NCI-H446 treated with DMSO at 0.1 percent for 48 hours (cell line): Measurements from ENCODE around the gene PHF24.
"Not testable (repeated sequence)": the region's sequence is repeated elsewhere in the genome, so short reads cannot be mapped to it uniquely, and the experiment has no call there.

Experiments used
- DNase-seq: peaks from one replicate; lab custom pipeline; 2025; lab: John Stamatoyannopoulos, UW

PHF24 gene

DNA sequence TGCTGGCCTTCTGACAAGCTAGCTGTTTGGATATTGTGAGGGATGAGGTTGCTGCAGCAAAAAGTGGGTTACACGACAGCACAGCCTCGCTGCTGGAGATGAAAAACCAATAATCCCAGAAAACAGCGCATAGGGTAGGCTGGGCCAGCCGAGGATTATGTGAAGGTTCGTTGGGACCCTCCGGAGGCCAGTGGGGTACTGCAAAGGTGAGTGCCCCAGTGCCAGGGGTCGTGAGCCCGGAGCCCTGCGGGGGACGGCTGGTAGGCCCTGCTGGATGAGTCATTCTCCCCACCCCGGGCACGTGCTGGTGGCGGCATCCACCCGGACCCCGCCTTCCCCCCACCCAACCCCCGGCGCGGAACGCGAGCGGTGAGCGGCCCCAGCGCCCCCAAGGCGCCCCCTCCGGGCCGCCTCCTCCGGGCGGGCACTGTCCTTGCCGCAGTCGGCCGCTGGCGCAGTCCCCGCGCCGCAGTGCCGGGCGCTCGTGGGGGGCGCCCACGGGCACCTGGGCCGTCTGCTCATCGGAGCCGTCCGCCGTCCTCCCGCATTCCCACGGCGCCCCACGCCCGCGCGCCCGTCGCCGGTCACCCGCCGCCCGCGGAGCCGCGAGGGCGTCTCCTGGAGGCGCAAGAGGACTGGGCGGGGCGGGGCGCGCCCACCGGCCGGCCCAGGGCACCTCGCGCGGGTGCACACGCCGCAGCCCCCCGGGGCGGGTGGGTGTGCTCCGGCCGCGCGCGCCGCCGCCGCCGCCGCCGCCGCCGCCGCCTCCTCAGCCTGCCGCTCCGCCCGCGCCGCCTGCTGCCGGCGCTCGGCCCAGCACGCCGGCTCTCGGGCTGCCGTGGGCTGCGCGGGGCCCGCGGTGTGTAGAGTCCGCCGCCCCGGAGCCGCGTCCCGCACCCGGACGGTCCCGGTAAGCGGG is at the start of gene PHF24:
TSS of gene PHF24 (plus strand) at position 794 of the 919 bp plus-strand sequence. CDS start 13,014 bp downstream, outside the sequence.
- no peak for DNase-seq

DNA sequence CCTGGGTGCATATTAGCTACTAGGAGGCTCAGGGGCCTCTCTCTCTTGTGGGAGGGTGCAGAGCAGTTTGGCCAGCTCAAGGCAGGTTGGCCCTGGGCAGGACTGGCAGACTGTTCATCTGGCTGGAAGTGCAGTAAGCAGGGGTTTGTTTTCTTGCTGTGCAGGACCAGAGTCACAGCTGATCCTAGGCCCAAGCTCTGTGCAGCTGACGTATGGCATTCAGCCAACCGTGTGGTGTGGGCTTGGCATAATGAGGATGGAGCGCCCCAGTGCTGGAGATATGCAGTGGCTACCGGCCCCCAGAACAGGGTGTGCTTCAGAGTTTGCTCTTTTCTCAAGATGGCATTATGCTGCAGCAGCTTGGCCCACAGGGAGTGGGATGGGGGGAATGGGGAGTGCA is 31.0 kb upstream of the PHF24 start:
- DNase-seq: no peak

DNA sequence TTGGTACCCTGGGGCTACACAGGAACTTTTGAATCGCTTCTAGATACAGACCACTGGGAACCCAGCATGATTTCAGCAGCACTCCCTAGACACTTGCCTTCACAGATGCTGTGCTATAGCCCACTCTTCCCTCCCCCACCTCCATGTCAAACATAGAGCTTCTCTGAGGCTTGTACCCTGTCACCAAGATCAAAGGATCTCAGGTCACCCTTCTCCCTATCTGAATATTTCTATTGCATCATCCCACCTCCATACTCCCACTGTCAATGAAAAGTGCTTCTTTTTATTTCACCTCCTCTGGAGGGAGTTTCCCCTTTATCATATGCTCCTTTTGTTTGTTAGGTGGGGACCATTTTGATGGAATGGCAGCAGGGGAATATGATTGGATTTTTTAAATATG is 29.2 kb upstream of the PHF24 start:
- DNase-seq: no peak

DNA sequence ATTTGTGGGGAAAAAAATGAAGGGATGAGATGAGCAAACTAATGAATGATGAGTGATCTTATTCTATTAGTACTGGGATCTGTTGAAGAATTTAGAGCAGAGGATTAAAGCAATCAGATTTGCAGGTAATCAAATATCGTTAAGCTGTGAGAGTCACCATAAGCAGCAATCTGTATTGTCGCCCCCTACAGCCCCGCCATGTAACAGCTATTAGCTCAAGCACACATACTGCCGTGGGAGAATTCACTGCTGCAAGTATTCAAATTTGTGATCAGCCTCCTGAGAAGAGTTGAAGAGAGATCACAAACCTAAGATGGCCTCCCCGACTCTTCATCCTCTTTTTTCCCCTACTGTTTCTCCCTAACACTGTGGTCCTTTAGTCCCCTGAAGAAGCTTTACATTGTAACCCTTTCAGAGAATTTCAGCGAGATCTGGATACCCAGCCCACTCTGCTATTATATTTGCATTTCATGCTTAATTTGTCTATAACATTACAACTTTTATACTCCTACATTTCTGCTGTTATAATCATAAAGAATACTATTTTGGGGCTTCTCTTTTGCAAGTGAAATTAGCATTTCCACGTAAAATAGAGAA is 28.5 kb upstream of the PHF24 start:
- DNase-seq: no peak

DNA sequence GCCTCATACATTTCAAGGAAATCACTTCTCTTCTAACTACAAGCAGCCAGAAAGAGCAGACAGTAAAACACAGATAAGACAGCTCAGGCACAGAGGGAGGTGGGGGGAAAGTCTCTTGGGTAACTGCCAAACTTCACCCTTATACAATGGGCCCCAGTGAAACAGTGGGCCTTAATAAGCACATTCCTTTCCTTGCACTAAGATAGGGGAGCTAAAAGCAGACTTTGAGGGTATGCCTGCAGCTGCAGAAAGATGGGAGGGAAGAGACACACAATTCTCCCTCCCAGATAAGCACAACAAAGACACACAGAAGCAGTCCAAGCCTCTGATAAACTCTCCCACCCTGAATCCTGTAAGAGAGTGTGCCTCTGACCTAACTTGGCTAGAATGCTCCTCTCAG is 18.1 kb upstream of the PHF24 start:
- DNase-seq: not testable (repeated sequence)

DNA sequence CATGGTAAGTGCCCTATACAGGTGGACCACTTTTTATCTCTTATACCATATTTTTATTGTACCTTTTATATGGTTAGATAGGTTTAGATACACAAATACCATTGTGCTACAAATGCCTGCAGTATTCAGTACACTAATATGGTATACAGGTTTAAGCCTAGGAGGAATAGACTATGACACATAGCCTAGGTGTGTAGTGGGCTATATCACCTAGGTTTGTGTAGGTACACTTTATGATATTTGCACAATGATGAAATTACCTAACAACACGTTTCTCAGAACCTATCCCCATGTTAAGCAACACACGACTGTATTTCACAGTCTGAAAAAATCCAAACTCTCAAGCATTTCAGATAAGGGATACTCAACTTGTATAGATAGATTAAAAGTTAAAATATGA is 9.6 kb upstream of the PHF24 start:
- DNase-seq: no peak

DNA sequence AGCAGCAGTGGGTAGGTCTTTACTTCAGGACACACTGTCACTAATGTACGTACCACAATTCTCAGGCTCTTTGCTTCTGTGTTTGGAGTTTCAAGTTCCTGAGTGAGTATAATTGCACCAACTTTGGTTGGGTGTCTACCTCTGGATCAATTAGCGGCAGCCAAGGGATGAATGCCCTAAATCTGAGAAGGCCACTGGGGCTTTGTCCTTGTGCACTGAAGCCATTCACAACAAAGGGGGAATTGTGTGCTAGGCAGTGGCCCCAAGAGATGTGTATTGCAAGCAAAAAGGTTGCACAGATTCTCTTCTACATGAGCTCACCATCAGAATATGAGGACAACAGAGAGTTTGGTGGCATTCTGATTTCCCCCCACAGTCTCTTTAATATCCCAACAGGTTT is 3.9 kb upstream of the PHF24 start:
- no peak for DNase-seq

DNA sequence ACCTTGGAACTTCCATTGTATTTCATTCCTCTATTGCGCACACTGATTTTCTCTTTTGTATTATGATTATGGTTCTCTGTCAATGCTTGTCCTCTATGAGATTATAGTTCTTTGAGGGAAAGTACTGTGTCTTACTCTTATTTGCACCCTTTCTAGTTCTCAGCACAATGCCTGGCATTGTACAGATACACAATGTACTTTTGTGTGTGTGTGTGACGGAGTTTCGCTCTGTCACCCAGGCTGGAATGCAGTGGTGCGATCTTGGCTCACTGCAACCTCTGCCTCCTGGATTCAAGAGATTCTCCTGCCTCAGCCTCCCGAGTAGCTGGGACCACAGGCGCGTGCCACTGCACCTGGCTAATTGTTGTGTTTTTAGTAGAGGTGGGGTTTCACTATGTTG is 2.0 kb upstream of the PHF24 start:
- DNase-seq: not testable (repeated sequence)

DNA sequence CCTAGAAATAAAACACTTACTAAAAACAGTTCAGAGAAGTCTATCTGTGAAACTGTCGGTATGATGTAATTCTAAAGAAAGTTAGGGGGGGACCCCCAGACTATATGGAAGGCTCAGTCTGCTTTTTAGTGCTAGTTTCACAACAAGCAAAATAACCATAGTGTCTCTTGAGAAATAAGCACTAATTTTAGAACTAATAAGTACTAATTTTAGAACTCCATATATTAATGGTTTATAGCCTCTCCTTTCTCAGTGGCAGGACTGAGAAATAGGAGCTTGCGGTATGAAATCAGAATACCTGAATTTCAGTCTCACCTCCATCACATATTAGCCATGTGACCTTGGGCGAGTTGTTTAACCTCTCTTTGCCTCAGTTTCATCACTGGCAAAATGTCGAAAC is 1.4 kb upstream of the PHF24 start:
- DNase-seq: no peak

DNA sequence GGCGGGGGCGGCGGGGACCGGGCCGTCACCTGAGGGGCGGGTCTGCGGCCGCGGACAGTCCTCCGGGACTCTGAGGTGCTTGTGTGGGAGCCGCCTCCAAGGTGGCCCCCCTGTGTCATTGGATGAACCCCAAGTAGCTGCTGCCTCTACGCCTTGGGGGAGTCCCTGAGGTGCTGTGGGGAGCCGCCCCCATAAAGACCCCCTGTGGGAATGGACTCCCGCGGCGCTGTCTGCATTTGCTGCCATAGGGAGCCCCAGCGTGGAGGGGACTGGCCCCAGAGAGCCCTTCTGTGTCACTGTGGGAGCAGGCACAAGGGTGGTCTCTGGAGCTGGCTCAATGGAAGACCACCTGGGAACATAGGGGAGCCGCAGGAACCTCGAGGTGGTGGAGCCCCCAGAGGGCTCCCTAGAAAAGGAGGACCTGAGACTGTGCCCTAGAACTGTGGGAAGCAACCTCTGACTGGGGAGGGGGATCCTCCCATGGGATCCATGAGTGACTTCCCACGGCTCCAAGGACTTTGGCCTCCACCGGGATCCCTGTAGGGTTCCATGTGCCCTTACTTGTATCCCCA is 412 bp downstream of the PHF24 start:
- no peak for DNase-seq

DNA sequence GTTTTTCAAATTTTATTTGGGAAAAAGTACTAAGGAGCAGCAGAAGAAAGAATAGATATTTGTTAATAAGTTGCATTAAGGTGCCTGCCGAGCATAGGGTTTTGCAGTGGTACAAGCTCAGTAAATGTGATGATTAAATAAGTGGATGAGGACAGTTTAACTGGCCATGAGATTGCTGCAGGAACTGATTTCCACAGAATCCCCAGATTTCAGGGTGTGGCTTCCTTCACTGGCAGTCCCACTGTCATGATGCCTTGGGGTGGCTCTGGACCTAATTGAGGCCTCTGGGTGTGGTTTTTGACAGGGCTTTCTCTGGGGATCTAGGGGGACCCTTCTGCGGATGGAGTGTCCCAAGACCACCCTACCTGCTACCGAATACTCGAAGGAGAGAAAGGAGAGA is 1.4 kb downstream of the PHF24 start:
- DNase-seq: no peak

DNA sequence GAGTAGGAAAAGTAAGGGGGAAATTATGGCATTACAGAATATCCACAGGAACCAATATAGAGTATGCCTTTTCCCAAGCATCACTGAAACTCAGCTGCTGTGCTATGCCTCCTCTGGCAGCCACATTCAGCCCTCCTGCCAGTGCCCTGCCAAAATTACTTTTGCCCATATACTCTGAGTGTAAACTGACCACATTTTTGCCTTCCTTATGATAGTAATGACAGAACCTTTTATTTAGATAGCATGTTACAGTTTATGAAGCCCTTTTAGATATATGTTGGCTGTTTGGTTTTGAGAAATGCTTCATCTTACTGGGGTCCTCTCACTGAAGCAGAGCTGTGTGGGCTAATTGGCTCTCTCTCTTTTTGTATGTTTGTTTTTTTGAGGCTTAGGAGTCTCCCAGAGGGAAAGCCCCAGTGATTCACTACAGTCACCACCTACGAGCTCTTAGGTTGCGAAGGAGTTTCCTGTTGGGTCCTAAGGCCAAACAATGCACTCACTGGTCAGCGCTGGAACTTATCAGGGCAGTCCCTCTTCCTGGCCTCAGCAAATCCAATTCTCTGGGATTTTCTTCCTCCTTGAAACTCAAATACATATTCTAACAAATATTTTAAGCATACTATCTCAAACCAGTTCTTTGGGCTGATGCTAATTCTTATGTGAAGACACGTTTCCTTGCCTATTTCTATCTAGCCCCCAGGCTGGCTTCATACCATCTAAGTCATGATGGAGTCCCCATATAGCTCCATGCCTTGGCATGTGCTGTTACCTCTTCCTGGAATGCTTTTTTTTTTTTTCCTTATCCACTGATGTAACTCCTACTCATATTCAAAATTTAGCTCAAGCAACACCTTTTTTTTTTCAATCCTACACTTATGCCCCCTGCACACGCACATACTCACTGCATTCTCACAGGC is 3.7 kb downstream of the PHF24 start:
- no peak for DNase-seq

DNA sequence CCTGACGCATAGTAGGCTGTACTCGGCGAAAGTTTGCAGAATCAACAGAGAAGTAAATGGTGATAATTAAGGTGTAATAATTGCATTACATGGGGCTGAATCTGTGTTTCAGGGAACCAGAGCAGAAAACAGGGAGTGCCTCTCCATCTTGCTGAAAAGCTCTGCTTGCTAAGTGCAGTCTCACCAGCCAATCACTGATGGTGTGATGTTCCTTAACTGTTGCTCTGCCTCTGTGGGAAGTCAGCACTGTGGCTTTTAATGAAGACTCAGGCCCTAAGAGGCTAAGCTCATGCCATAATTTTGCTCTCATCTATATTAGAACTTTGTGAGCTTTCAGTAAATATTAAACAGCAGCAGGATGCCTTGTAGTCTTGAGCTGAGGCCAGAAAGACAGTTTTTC is 4.5 kb downstream of the PHF24 start:
- no peak for DNase-seq

DNA sequence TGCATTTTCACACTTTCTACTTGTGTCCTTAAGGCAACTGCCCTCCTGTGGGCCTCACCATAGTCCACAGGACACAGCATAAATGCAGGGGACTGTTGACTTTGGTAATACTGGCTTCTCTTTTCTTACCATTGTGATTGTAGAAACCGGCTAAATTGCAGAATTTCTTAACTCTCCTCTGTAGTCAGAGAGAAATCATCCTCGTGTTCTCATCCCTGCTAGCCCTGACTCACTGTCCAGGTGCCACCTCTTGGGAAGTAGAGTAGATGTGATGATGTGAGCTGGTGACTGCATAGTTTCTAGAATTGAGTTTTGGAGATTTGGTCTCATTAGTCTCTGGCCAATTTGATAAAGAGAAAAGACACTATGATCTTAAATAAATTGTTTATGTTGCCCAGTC is 5.5 kb downstream of the PHF24 start:
- DNase-seq: no peak

DNA sequence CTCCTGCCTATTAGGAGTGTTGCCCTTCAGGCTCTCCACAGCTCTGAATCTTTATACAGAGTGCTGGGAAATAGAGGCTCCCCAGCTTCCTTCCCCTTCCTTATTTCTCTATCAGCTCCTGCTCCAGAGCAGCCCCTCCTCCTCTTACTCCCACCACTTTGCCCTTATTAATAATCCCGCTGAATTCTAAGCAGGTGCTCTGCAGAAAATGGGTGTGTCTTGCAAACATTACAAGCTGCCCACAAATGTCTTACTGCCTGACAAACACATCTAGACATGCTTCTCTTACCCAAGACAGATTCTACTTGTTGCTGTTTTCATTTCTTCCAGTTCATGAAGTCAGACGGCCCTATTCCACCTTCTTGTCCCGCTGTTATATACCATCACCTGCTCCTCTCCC is 6.4 kb downstream of the PHF24 start:
- DNase-seq: no peak

DNA sequence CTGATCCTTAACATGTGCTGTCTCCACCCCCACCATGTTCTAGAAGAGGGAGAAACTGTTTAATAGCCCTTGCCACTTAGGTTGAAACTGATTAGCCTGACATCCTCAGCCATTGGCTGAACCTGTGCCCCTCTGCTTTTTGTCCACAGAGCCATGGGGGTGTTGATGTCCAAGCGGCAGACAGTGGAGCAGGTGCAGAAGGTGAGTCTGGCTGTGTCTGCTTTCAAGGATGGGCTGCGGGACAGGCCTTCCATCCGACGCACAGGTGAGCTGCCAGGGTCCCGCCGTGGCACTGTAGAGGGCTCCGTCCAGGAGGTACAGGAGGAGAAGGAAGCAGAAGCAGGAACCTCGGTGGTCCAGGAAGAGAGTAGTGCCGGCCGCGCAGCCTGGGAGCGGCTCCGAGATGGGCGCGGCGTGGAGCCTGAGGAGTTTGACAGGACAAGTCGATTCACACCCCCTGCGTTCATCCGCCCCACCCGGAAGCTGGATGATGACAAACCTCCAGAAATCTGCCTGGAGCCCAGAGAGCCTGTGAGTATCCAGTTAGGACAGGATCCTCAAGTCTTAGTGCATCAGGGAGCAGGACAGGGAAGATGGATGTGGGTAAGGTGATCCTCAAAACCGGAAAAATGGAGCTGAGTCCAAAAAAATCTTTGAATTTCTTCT is 13.2 kb downstream of the PHF24 start:
- DNase-seq: no peak

DNA sequence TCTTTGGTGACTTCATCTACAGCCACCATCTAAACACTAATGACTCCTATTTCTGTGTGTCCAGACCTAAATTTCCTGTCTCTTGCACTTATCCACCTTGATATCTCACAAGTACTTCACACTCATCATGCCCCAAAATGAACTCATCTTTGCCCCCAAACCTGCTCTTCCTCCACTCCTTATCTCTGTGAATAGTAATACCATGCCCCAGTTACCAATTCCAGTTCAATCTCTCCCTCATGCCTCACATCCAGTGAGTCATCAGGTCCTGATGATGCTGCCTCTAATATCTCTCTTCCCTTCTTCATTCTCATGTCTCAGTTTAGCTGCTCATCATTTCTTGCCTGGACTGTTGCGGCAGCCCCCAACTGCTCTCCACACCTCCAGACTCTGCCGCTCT is 16.6 kb downstream of the PHF24 start:
- DNase-seq: no peak

DNA sequence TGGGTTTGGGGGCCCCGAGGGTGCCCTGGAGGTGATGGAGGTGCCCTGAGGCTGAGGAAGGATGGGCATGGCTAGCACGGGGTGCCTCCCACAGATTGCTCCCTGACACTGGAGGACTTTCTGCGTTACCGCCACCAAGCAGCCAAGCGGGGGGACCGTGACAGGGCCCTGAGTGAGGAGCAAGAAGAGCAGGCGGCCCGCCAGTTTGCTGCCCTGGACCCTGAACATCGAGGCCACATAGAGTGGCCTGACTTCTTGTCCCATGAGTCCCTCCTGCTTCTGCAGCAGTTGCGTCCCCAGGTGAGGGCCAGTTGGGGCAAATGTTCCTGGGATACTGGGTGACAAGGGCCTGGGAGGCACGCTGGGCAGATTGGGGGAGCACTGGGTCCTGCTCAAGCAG is 18.4 kb downstream of the PHF24 start:
- DNase-seq: no peak

DNA sequence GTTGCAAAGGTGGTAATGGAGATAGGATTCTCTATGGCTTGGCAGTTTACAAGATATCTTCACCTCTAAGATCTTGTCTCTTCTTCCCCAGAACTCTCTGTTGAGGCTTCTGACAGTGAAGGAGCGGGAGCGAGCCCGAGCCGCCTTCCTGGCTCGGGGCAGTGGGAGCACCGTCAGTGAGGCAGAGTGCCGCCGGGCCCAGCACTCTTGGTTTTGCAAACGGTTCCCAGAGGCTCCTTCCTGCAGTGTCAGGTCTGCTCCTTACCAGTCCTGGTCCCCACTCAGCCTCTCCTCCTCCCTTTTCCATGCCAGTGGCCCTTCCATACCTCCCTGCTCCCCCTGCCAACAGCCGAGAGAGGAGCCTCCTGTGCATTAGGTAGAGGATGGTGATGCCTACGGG is 18.9 kb downstream of the PHF24 start:
- no peak for DNase-seq

DNA sequence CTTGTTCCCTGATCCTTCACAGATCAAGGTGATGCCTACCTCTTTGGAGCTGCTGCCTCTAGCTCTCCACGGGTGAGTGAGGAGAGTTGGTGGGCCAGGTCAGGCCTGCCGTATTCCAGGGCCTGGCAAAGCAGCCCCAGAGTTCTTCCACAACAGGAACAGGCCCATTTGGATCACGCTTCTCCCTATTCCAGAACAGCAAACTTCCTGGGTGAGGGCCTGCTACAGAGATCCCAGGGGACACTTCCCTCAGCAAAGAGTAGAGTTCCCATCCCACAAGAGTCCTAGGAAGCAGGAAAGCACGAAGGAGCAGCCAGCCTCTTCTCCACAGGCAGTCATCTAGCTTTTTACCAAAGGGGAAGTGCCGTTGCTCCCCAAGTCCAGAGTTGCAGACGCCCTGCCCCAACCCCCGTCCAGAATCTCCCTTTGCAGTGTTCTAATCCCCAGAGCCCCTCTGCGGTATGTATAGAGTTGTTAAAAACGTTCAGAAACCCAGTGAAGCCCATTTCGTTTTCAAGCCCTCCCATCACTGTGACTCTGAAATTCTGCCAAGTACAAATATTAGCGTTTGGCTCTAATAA is 22.2 kb downstream of the PHF24 start:
- DNase-seq: no peak

DNA sequence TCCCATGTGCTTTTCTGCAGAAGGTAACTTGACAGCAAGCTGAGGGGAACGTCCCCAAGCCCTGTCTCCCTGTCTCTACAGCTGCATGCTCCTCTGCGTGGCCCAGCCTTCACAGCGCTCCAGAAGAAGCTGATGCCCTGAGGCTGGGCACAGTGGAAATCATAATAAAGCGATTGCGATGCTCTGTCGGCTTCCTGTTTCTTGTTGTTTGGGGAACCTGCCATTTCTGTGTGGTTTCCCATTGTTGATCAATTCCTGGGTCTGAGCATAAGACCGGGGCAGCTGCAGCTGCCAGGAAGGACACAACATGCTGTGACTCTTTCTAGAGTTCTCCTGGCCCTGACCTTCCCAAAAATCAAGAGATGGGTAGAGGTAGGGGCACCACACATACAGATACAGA is 24.3 kb downstream of the PHF24 start:
- DNase-seq: no peak
